ENCODE measurements around the gene SLC22A13.

SLC22A13 gene, protein sequence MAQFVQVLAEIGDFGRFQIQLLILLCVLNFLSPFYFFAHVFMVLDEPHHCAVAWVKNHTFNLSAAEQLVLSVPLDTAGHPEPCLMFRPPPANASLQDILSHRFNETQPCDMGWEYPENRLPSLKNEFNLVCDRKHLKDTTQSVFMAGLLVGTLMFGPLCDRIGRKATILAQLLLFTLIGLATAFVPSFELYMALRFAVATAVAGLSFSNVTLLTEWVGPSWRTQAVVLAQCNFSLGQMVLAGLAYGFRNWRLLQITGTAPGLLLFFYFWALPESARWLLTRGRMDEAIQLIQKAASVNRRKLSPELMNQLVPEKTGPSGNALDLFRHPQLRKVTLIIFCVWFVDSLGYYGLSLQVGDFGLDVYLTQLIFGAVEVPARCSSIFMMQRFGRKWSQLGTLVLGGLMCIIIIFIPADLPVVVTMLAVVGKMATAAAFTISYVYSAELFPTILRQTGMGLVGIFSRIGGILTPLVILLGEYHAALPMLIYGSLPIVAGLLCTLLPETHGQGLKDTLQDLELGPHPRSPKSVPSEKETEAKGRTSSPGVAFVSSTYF

DNA sequence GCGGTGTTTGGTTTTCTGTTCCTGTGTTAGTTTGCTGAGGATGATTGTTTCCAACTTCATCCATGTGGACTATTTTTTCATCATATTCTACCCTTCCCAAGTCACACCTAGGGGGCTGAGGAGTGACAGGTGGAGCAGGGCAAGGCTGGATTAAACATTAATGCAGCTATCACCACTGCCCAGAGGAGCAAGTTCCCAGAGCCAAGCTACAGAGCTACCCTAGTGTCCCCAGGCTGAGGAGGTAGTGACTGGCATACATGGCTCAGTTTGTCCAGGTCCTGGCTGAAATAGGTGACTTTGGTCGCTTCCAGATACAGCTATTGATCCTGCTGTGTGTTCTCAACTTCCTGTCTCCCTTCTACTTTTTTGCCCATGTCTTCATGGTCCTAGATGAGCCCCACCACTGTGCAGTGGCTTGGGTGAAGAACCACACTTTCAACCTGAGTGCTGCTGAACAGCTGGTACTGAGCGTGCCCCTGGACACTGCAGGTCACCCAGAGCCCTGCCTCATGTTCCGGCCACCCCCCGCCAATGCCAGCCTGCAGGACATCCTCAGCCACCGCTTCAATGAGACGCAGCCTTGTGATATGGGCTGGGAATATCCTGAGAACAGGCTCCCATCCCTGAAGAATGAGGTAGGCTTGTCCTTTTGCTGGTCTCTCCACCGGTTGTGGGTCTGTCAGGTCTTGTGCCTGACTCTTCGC, at the start of gene SLC22A13:
Gene SLC22A13 (plus strand): TSS at position 209 of the 704 bp plus-strand sequence. CDS start 49 bp downstream, at position 258.
- Histone ChIP-seq H3K4me1 (ENCODE audit: control insufficient read depth in 5 of 5, insufficient read depth in 5 of 5, low read length in 5 of 5) (peaks cover 0 to 7% (median 0%) of the 10 kb centered on the region in 5 donors), H3K27me3 (ENCODE audit: control insufficient read depth in 5 of 5, insufficient read depth in 4 of 5, low read length in 5 of 5) (no peaks in the 10 kb centered on the region), H3K36me3 (ENCODE audit: control insufficient read depth in 5 of 5, insufficient read depth in 5 of 5, low read length in 5 of 5) (peaks cover 0 to 8% (median 0%) of the 10 kb centered on the region in 5 donors), H3K27ac (ENCODE audit: low read depth, low read length) (no peak within 1 kb of the TSS), H3K9ac (ENCODE audit: low read length in 5 of 5) (no peak within 1 kb of the TSS), H3K9me3 (ENCODE audit: control insufficient read depth in 5 of 5, low read length in 5 of 5) (no peaks in the 10 kb centered on the region), H3K4me3 (ENCODE audit: low read depth in 1 of 5, low read length in 5 of 5) (no peak within 1 kb of the TSS)

DNA sequence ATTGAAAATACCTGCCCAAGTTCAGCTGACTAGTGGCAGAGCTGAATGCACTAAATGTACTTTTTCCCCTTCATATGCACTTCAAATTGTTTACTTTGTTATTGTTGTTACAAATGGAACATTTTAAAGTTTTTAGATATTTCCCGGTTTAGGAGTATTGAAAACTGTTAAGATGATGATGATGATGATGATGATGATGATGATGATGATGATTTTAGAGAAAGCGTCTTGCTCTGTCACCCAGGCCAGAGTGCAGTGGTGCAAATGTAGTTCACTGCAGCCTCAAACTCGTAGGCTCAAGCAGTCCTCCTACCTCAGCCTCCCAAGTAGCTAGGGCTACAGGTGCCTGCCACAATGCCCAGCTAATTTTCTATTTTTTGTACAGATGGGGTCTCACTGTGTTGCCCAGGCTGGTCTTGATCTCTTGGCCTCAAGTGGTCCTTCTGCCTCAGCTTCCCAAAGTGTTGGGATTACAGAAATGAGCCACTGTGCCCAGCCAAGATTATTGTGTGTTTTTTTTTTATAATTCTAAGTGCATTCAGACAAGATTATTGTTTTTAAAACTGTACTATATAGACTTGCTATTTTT, 45.9 kb upstream of the SLC22A13 start:
- Histone ChIP-seq H3K27me3 (ENCODE audit: control insufficient read depth in 5 of 5, insufficient read depth in 4 of 5, low read length in 5 of 5) (no peaks in the 10 kb centered on the region), H3K36me3 (ENCODE audit: control insufficient read depth in 5 of 5, insufficient read depth in 5 of 5, low read length in 5 of 5) (peaks cover 13 to 27% (median 18%) of the 10 kb centered on the region in 5 donors), H3K9me3 (ENCODE audit: control insufficient read depth in 5 of 5, low read length in 5 of 5) (no peaks in the 10 kb centered on the region), H3K9ac (ENCODE audit: low read length in 5 of 5) (no peak overlapping the region), H3K27ac (ENCODE audit: low read depth, low read length) (no peak overlapping the region), H3K4me3 (ENCODE audit: low read depth in 1 of 5, low read length in 5 of 5) (no peak overlapping the region), H3K4me1 (ENCODE audit: control insufficient read depth in 5 of 5, insufficient read depth in 5 of 5, low read length in 5 of 5) (no peaks in the 10 kb centered on the region)

DNA sequence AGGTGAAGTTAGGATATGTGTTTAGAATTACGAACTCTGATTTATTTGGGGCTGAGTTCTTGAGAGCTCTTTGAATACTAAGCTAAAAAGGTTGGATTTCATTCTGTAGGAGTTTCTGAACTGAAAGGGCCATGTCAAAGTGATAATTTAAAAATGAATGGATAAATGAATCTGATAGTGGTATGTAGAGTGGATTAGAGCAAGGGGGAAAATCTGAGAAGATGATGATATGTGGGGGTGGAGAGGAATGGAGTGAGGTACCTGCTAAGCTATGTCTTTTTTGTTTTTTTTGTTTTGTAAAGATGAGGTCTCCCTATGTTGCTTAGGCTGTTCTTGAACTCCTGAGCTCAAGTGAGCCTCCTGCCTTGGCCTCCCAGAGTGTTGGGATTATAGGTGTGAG, 44.6 kb upstream of the SLC22A13 start:
- Histone ChIP-seq H3K9ac (ENCODE audit: low read length in 5 of 5) (no peak overlapping the region), H3K4me1 (ENCODE audit: control insufficient read depth in 5 of 5, insufficient read depth in 5 of 5, low read length in 5 of 5) (no peaks in the 10 kb centered on the region), H3K27ac (ENCODE audit: low read depth, low read length) (no peak overlapping the region), H3K4me3 (ENCODE audit: low read depth in 1 of 5, low read length in 5 of 5) (no peak overlapping the region), H3K9me3 (ENCODE audit: control insufficient read depth in 5 of 5, low read length in 5 of 5) (no peaks in the 10 kb centered on the region), H3K27me3 (ENCODE audit: control insufficient read depth in 5 of 5, insufficient read depth in 4 of 5, low read length in 5 of 5) (no peaks in the 10 kb centered on the region), H3K36me3 (ENCODE audit: control insufficient read depth in 5 of 5, insufficient read depth in 5 of 5, low read length in 5 of 5) (peaks cover 14 to 30% (median 25%) of the 10 kb centered on the region in 5 donors)

DNA sequence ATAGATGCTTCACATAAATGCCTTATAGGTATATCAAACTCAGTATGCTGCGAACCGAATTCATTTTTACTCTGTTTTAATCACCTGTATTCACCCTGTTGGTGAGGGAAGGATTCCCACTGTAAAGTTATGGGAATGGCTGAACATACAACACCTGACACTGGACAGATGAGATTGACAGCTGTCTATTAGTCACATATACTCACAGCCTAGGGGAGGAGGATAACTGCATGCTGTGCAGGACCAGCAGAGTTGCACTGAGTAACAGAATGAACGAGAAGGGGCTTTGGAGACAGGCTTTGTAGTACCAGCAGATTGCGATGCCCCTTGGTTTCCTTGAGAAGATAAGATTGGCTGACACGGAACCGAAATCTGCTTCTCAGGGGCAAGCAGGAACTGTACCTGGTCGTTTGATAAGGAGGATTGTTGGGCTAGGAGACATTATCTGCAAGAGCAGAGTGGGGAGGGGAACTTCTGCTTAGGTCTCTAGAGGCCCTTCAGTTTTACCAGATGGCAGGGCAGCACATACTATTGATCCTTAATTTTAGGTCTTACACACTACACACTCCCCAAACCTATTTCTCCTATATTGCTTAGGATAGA, 43.5 kb upstream of the SLC22A13 start:
- Histone ChIP-seq H3K4me1 (ENCODE audit: control insufficient read depth in 5 of 5, insufficient read depth in 5 of 5, low read length in 5 of 5) (no peaks in the 10 kb centered on the region), H3K36me3 (ENCODE audit: control insufficient read depth in 5 of 5, insufficient read depth in 5 of 5, low read length in 5 of 5) (peaks cover 18 to 25% (median 25%) of the 10 kb centered on the region in 5 donors), H3K9ac (ENCODE audit: low read length in 5 of 5) (no peak overlapping the region), H3K4me3 (ENCODE audit: low read depth in 1 of 5, low read length in 5 of 5) (no peak overlapping the region), H3K27ac (ENCODE audit: low read depth, low read length) (no peak overlapping the region), H3K27me3 (ENCODE audit: control insufficient read depth in 5 of 5, insufficient read depth in 4 of 5, low read length in 5 of 5) (no peaks in the 10 kb centered on the region), H3K9me3 (ENCODE audit: control insufficient read depth in 5 of 5, low read length in 5 of 5) (no peaks in the 10 kb centered on the region)

DNA sequence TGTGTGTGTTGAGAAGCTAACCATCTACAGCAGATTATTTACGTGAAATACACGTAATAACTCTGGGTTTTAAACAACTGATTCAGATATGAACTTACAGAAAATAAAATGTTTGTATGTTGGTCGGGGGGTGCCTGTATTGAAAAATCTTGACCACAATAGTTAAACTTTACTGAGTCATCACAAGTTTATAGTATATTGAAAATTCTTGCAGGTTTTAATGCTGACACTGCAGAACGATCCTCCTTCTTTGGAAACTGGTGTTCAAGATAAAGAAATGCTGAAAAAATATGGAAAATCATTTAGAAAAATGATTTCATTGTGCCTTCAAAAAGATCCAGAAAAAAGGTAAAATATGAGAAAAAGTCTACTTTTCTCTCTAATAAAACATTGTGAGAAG, 41.3 kb upstream of the SLC22A13 start:
- Histone ChIP-seq H3K4me3 (ENCODE audit: low read depth in 1 of 5, low read length in 5 of 5) (no peak overlapping the region), H3K4me1 (ENCODE audit: control insufficient read depth in 5 of 5, insufficient read depth in 5 of 5, low read length in 5 of 5) (peaks cover 0 to 4% (median 4%) of the 10 kb centered on the region in 5 donors), H3K36me3 (ENCODE audit: control insufficient read depth in 5 of 5, insufficient read depth in 5 of 5, low read length in 5 of 5) (peaks cover 23 to 33% (median 27%) of the 10 kb centered on the region in 5 donors), H3K27ac (ENCODE audit: low read depth, low read length) (no peak overlapping the region), H3K9me3 (ENCODE audit: control insufficient read depth in 5 of 5, low read length in 5 of 5) (no peaks in the 10 kb centered on the region), H3K27me3 (ENCODE audit: control insufficient read depth in 5 of 5, insufficient read depth in 4 of 5, low read length in 5 of 5) (no peaks in the 10 kb centered on the region), H3K9ac (ENCODE audit: low read length in 5 of 5) (no peak overlapping the region)

DNA sequence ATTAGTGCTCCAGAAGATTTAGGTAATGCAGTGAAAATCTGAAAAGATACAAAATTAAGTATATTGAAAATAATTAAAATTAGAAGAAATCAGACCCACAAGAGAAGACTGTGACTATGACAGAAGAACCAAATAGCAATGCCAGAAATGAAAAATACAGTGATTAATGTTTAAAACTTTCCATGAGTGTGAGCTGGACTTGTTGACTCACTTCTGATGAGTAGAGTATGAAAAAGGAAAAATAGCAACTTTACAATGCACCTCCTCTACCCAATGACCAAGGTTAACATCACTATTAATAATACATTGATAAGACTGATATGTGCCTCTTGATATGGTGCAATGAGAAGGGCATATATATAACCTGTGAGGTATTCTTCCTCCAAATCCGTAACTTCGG, 39.3 kb upstream of the SLC22A13 start:
- no peak overlapping the region for H3K9ac ChIP-seq (ENCODE audit: low read length in 5 of 5)
- no peaks in the 10 kb centered on the region for H3K27me3 ChIP-seq (ENCODE audit: control insufficient read depth in 5 of 5, insufficient read depth in 4 of 5, low read length in 5 of 5)
- H3K36me3 ChIP-seq (ENCODE audit: control insufficient read depth in 5 of 5, insufficient read depth in 5 of 5, low read length in 5 of 5) = peaks cover 26 to 43% (median 37%) of the 10 kb centered on the region in 5 donors
- no peak overlapping the region for H3K27ac ChIP-seq (ENCODE audit: low read depth, low read length)
- H3K4me1 ChIP-seq (ENCODE audit: control insufficient read depth in 5 of 5, insufficient read depth in 5 of 5, low read length in 5 of 5) = peaks cover 0 to 4% (median 4%) of the 10 kb centered on the region in 5 donors
- no peaks in the 10 kb centered on the region for H3K9me3 ChIP-seq (ENCODE audit: control insufficient read depth in 5 of 5, low read length in 5 of 5)
- H3K4me3 ChIP-seq (ENCODE audit: low read depth in 1 of 5, low read length in 5 of 5) = no peak overlapping the region

DNA sequence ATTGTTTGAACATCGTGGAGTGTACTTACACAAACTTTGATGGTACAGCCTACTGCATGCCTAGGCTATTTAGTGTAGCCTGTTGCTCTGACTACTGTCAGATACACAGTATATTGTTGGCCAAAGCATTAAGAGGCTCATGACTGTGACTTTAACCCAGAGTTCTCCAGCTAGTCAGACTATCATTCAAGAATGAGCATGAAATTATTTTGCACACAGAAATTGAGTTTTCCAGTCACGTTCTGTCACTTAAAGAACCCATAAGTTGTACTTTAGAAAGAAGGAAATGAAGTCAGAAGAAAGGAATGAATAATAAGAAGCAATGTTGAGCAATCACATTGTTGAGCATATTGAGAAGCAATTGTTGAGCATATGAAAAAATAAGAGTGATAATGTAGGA, 37.6 kb upstream of the SLC22A13 start:
- H3K27me3 ChIP-seq (ENCODE audit: control insufficient read depth in 5 of 5, insufficient read depth in 4 of 5, low read length in 5 of 5) = no peaks in the 10 kb centered on the region
- H3K9ac ChIP-seq (ENCODE audit: low read length in 5 of 5) = no peak overlapping the region
- no peaks in the 10 kb centered on the region for H3K9me3 ChIP-seq (ENCODE audit: control insufficient read depth in 5 of 5, low read length in 5 of 5)
- peaks cover 0 to 4% (median 4%) of the 10 kb centered on the region in 5 donors for H3K4me1 ChIP-seq (ENCODE audit: control insufficient read depth in 5 of 5, insufficient read depth in 5 of 5, low read length in 5 of 5)
- no peak overlapping the region for H3K27ac ChIP-seq (ENCODE audit: low read depth, low read length)
- no peak overlapping the region for H3K4me3 ChIP-seq (ENCODE audit: low read depth in 1 of 5, low read length in 5 of 5)
- peaks cover 23 to 39% (median 34%) of the 10 kb centered on the region in 5 donors for H3K36me3 ChIP-seq (ENCODE audit: control insufficient read depth in 5 of 5, insufficient read depth in 5 of 5, low read length in 5 of 5)

DNA sequence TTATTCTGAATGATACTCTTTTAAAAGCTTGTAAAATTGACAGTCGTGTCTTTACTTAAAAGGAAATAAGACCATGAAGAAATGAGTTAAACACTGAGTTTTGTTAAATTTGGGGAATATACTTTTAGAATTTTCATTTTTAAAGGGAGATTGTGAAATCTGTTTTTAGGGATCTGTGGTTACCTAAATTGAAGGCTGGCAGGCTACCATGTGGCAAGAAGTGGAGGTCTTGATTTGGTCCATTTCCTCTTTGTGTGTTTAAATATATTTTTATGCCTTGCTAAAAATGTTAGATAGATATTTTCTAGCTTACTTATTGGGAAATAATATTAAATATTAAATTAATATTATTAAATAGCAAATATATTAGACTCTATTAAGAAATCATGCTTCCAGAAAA, 36.6 kb upstream of the SLC22A13 start:
- Histone ChIP-seq H3K9ac (ENCODE audit: low read length in 5 of 5) (no peak overlapping the region), H3K4me1 (ENCODE audit: control insufficient read depth in 5 of 5, insufficient read depth in 5 of 5, low read length in 5 of 5) (peaks cover 0 to 4% (median 4%) of the 10 kb centered on the region in 5 donors), H3K27me3 (ENCODE audit: control insufficient read depth in 5 of 5, insufficient read depth in 4 of 5, low read length in 5 of 5) (no peaks in the 10 kb centered on the region), H3K4me3 (ENCODE audit: low read depth in 1 of 5, low read length in 5 of 5) (no peak overlapping the region), H3K27ac (ENCODE audit: low read depth, low read length) (no peak overlapping the region), H3K9me3 (ENCODE audit: control insufficient read depth in 5 of 5, low read length in 5 of 5) (no peaks in the 10 kb centered on the region), H3K36me3 (ENCODE audit: control insufficient read depth in 5 of 5, insufficient read depth in 5 of 5, low read length in 5 of 5) (peaks cover 21 to 38% (median 29%) of the 10 kb centered on the region in 5 donors)

DNA sequence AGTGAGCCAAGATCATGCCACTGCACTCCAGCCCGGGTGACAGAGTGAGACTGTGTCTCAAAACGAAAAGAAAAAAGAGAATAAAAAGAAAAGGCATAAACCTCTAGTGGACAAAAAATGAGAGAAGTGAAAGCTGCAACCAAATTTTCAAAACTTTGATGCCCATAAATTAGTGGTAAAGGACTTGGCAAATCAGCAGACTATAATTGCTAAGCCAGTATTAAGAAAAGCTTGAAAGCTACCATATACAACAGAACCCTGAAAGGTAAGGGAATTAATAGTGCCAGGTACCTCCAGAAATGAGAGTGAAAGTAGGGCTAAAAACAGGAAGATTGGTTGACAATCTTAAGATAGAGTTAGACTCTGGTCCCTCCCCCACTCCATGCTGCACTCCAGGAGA, 32.9 kb upstream of the SLC22A13 start:
- Histone ChIP-seq H3K9ac (ENCODE audit: low read length in 5 of 5) (no peak overlapping the region), H3K27me3 (ENCODE audit: control insufficient read depth in 5 of 5, insufficient read depth in 4 of 5, low read length in 5 of 5) (no peaks in the 10 kb centered on the region), H3K4me3 (ENCODE audit: low read depth in 1 of 5, low read length in 5 of 5) (no peak overlapping the region), H3K36me3 (ENCODE audit: control insufficient read depth in 5 of 5, insufficient read depth in 5 of 5, low read length in 5 of 5) (peaks cover 24 to 34% (median 31%) of the 10 kb centered on the region in 5 donors), H3K9me3 (ENCODE audit: control insufficient read depth in 5 of 5, low read length in 5 of 5) (peaks cover 0 to 7% (median 0%) of the 10 kb centered on the region in 5 donors), H3K27ac (ENCODE audit: low read depth, low read length) (no peak overlapping the region), H3K4me1 (ENCODE audit: control insufficient read depth in 5 of 5, insufficient read depth in 5 of 5, low read length in 5 of 5) (peaks cover 0 to 4% (median 2%) of the 10 kb centered on the region in 5 donors)
